ENCODE measurements around the gene CLCA4. TPM values are rescaled to one million over a fixed set of nuclear protein-coding genes. Genes with fewer than 3 reads are reported as not detected.

CLCA4 gene
- total RNA-seq, 1 experiment from 2014 or later = not detected

- TF ChIP-seq NFE2L1 (CRISPR knock-in tag; IDR thresholded peaks at IDR 0.05) = no peak
- no peak for TF ChIP-seq FOXK1 (CRISPR knock-in tag; IDR thresholded peaks at IDR 0.05)
- TF ChIP-seq JUN (CRISPR knock-in tag; IDR thresholded peaks at IDR 0.05) = no peak
- no peak for TF ChIP-seq OVOL2 (CRISPR knock-in tag; IDR thresholded peaks at IDR 0.05; ENCODE audit: borderline replicate concordance)
- no peak for TF ChIP-seq NR3C1 (CRISPR knock-in tag; conservative IDR thresholded peaks at IDR 0.05; ENCODE audit: low read depth)
- TF ChIP-seq ZBTB21 (CRISPR knock-in tag; IDR thresholded peaks at IDR 0.05; ENCODE audit: borderline replicate concordance) = no peak
- TF ChIP-seq, protein P1, sequence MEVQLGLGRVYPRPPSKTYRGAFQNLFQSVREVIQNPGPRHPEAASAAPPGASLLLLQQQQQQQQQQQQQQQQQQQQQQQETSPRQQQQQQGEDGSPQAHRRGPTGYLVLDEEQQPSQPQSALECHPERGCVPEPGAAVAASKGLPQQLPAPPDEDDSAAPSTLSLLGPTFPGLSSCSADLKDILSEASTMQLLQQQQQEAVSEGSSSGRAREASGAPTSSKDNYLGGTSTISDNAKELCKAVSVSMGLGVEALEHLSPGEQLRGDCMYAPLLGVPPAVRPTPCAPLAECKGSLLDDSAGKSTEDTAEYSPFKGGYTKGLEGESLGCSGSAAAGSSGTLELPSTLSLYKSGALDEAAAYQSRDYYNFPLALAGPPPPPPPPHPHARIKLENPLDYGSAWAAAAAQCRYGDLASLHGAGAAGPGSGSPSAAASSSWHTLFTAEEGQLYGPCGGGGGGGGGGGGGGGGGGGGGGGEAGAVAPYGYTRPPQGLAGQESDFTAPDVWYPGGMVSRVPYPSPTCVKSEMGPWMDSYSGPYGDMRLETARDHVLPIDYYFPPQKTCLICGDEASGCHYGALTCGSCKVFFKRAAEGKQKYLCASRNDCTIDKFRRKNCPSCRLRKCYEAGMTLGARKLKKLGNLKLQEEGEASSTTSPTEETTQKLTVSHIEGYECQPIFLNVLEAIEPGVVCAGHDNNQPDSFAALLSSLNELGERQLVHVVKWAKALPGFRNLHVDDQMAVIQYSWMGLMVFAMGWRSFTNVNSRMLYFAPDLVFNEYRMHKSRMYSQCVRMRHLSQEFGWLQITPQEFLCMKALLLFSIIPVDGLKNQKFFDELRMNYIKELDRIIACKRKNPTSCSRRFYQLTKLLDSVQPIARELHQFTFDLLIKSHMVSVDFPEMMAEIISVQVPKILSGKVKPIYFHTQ (CRISPR knock-in tag; IDR thresholded peaks at IDR 0.05) = no peak
- no peak for TF ChIP-seq CREM (CRISPR knock-in tag; IDR thresholded peaks at IDR 0.05)
- no peak for TF ChIP-seq IRF2 (CRISPR knock-in tag; IDR thresholded peaks at IDR 0.05; ENCODE audit: borderline replicate concordance, low read depth)
- no peak for TF ChIP-seq ATF2 (CRISPR knock-in tag; IDR thresholded peaks at IDR 0.05; ENCODE audit: borderline replicate concordance, low read depth)
- TF ChIP-seq MYBL2 (CRISPR knock-in tag; IDR thresholded peaks at IDR 0.05) = no peak
- no peak for TF ChIP-seq EMX1 (CRISPR knock-in tag; IDR thresholded peaks at IDR 0.05)
- no peak for TF ChIP-seq CREB1 (CRISPR knock-in tag; IDR thresholded peaks at IDR 0.05)
- no peak for TF ChIP-seq KAT7 (CRISPR knock-in tag; IDR thresholded peaks at IDR 0.05; ENCODE audit: borderline replicate concordance)
- Mint-ChIP-seq H3K4me3 (no peak overlapping the region), H3K27me3 (ENCODE audit: low read depth) (peaks cover 10% of the 10 kb centered on the region), H3K27ac (no peak overlapping the region), H3K36me3 (peaks cover 18% of the 10 kb centered on the region), H3K9me3 (peaks cover 38% of the 10 kb centered on the region), H3K4me1 (no peaks in the 10 kb centered on the region)
- CTCF ChIA-PET = no interaction called here
- no peak for DNase-seq (ENCODE audit: low spot score)
- POLR2A ChIA-PET = no interaction called here
- no peak for ATAC-seq
Observed at GRCh38 chr1:86616433-86616832, 69.6 kb downstream of the CLCA4 start.

DNA sequence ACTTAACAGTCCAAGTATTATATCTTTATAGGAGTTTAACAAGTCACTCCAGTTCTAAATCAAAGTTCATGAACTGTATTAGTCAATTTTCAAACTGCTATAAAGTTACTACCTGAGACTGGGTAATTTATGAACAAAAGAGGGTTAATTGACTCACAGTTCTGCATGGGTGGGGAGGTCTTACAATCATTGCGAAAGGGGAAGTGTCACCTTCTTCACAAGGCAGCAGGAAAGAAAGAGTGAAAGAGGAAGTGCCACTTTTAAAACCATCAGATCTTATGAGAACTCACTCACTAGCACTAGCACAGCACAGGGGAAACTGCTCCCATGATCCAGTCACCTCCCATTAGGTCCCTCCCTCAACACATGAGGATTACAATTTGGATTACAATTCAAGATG, 70.0 kb downstream of the CLCA4 start:
- DNase-seq (ENCODE audit: low spot score) (no peak), ATAC-seq (no peak)
- H3K27ac Mint-ChIP-seq = no peak overlapping the region
- ChIA-PET CTCF (no interaction called here), POLR2A (no interaction called here)
- peaks cover 18% of the 10 kb centered on the region for H3K36me3 Mint-ChIP-seq
- no peak overlapping the region for H3K4me3 Mint-ChIP-seq
- no peaks in the 10 kb centered on the region for H3K4me1 Mint-ChIP-seq
- H3K9me3 Mint-ChIP-seq = peaks cover 34% of the 10 kb centered on the region
- peaks cover 10% of the 10 kb centered on the region for H3K27me3 Mint-ChIP-seq (ENCODE audit: low read depth)
- TF ChIP-seq IRF1 (CRISPR knock-in tag; IDR thresholded peaks at IDR 0.05) = no peak
- TF ChIP-seq ZNF138 (CRISPR knock-in tag; conservative IDR thresholded peaks at IDR 0.05) = no peak
- TF ChIP-seq CREB1 (CRISPR knock-in tag; IDR thresholded peaks at IDR 0.05) = no peak
- no peak for TF ChIP-seq ZNF416 (CRISPR knock-in tag; IDR thresholded peaks at IDR 0.05)
- no peak for TF ChIP-seq SMAD3 (CRISPR knock-in tag; IDR thresholded peaks at IDR 0.05; ENCODE audit: borderline replicate concordance)
- no peak for TF ChIP-seq ZNF317 (CRISPR knock-in tag; IDR thresholded peaks at IDR 0.05; ENCODE audit: borderline replicate concordance, low read depth)
- no peak for TF ChIP-seq ZNF532 (CRISPR knock-in tag; IDR thresholded peaks at IDR 0.05; ENCODE audit: borderline replicate concordance)
- TF ChIP-seq RORB (CRISPR knock-in tag; IDR thresholded peaks at IDR 0.05) = no peak
- TF ChIP-seq, protein P2, sequence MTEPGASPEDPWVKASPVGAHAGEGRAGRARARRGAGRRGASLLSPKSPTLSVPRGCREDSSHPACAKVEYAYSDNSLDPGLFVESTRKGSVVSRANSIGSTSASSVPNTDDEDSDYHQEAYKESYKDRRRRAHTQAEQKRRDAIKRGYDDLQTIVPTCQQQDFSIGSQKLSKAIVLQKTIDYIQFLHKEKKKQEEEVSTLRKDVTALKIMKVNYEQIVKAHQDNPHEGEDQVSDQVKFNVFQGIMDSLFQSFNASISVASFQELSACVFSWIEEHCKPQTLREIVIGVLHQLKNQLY (CRISPR knock-in tag; IDR thresholded peaks at IDR 0.05) = no peak
- TF ChIP-seq FOXP4 (CRISPR knock-in tag; IDR thresholded peaks at IDR 0.05) = no peak
- no peak for TF ChIP-seq CREM (CRISPR knock-in tag; IDR thresholded peaks at IDR 0.05)
- no peak for TF ChIP-seq TP53 (CRISPR knock-in tag; IDR thresholded peaks at IDR 0.05)
- TF ChIP-seq FOXP1 (CRISPR knock-in tag; IDR thresholded peaks at IDR 0.05; ENCODE audit: borderline replicate concordance) = no peak

Measured in WTC11 (cell line).